GM12865 (cell line): ENCODE measurements around the gene GPC3.

Experiments
- DNase-seq: peaks from one replicate; pipeline ENCODE4 v3.0.0; 2010; ENCODE audit warnings: low read depth
- H3K4me3 ChIP-seq: 2 replicates; pipeline ENCODE4 v1.5.1; 2011; ENCODE audit warnings: mild to moderate bottlenecking, low read depth, low read length, control low read depth
- CTCF ChIP-seq: IDR thresholded peaks from 2 replicates; pipeline ENCODE4 v1.5.1; 2011; ENCODE audit warnings: low read length, control low read depth, low read depth, inconsistent platforms; ENCODE audit not compliant: insufficient read depth; ENCODE audit errors: missing control alignments

GPC3 gene

GRCh38 chrX:133668225-133668931, 317.0 kb downstream of the GPC3 start:
- no peak overlapping the region for H3K4me3 ChIP-seq
- no peak for TF ChIP-seq CTCF
- DNase-seq: no peak

GRCh38 chrX:133666256-133666655, 319.1 kb downstream of the GPC3 start:
- DNase-seq: no peak
- H3K4me3 ChIP-seq: no peak overlapping the region
- TF ChIP-seq CTCF: no peak

GRCh38 chrX:133661962-133662839, 323.2 kb downstream of the GPC3 start:
- no peak overlapping the region for H3K4me3 ChIP-seq
- no peak for DNase-seq

GRCh38 chrX:133660281-133660680, 325.1 kb downstream of the GPC3 start:
- no peak overlapping the region for H3K4me3 ChIP-seq
- TF ChIP-seq CTCF: no peak
- no peak for DNase-seq

More at GRCh38 chrX:133661962-133662839, 323.2 kb downstream of the GPC3 start:
- TF ChIP-seq CTCF: no peak

GRCh38 chrX:133658293-133658911, 327.0 kb downstream of the GPC3 start:
- no peak overlapping the region for H3K4me3 ChIP-seq
- no peak for DNase-seq
- TF ChIP-seq CTCF: no peak

- DNase-seq: no peak
- no peak for TF ChIP-seq CTCF
- H3K4me3 ChIP-seq: no peak overlapping the region
Measured at GRCh38 chrX:133655275-133656265, 329.8 kb downstream of the GPC3 start.
